CD14-positive monocyte (primary cell): ENCODE data around the gene PDZRN3. TPM values are rescaled to one million over a fixed set of nuclear protein-coding genes. Genes with fewer than 3 reads are reported as not detected.

Experiments
- DNase-seq, 3 donors: peaks; one replicate each; pipeline ENCODE4 v3.0.0-alpha.2; 2011 to 2022
- H2AFZ ChIP-seq: 2 replicates; pipeline ENCODE4 v1.6.0; 2012; ENCODE audit warnings: mild to moderate bottlenecking, low read depth, low read length, inconsistent platforms; ENCODE audit not compliant: insufficient read depth, poor library complexity, severe bottlenecking
- H3K27ac ChIP-seq, 2 donors: 1 replicate in 1 of 2; 2 replicates in 1 of 2; pipeline ENCODE4 v1.5.1; 2012 to 2013; ENCODE audit warnings: low read length in 2 of 2, control low read depth in 1 of 2, inconsistent platforms in 1 of 2, low read depth in 1 of 2, mild to moderate bottlenecking in 1 of 2
- H3K27me3 ChIP-seq, 2 donors: one replicate each; pipeline versions ENCODE4 v1.6.0 to v1.6.1; 2011 to 2013; ENCODE audit warnings: low read length in 2 of 2; ENCODE audit not compliant: control insufficient read depth in 2 of 2, insufficient read depth in 2 of 2
- H3K36me3 ChIP-seq, 2 donors: replicated peaks in 1 of 2; 1 replicate in 1 of 2; 2 replicates in 1 of 2; pipeline versions ENCODE4 v1.5.1 to v1.6.1; 2012 to 2013; ENCODE audit warnings: low read length in 2 of 2, control low read depth in 1 of 2, inconsistent platforms in 1 of 2, mild to moderate bottlenecking in 1 of 2; ENCODE audit not compliant: insufficient read depth in 2 of 2, control insufficient read depth in 1 of 2
- H3K4me1 ChIP-seq, 2 donors: 1 replicate in 1 of 2; 2 replicates in 1 of 2; pipeline versions ENCODE4 v1.5.1 to v1.6.1; 2012 to 2013; ENCODE audit warnings: low read length in 2 of 2, control low read depth in 1 of 2, inconsistent platforms in 1 of 2, mild to moderate bottlenecking in 1 of 2, moderate library complexity in 1 of 2; ENCODE audit not compliant: insufficient read depth in 2 of 2, control insufficient read depth in 1 of 2
- H3K4me2 ChIP-seq: replicated peaks from 2 replicates; pipeline ENCODE3; 2012; ENCODE audit warnings: low read length, moderate library complexity, mild to moderate bottlenecking; ENCODE audit not compliant: poor library complexity, severe bottlenecking; ENCODE audit errors: extremely low read depth
- H3K4me3 ChIP-seq, 3 experiments: fragments of 200-600 bp in 1 of 3; sonication (generic) in 1 of 3; replicated peaks in 1 of 3; 1 replicate in 2 of 3; 2 replicates in 1 of 3; pipeline ENCODE4 v1.5.1; 2011 to 2013; ENCODE audit warnings: low read length in 3 of 3, mild to moderate bottlenecking in 3 of 3, control low read depth in 2 of 3, low read depth in 2 of 3, inconsistent platforms in 1 of 3, moderate library complexity in 1 of 3
- H3K79me2 ChIP-seq: 2 replicates; pipeline ENCODE4 v1.6.0; 2012; ENCODE audit warnings: mild to moderate bottlenecking, control low read depth, inconsistent platforms, low read length, moderate library complexity; ENCODE audit not compliant: insufficient read depth
- H3K9ac ChIP-seq: 2 replicates; pipeline ENCODE4 v1.6.0; 2017; ENCODE audit warnings: low read length, mild to moderate bottlenecking; ENCODE audit not compliant: insufficient read depth, poor library complexity, severe bottlenecking
- H3K9me3 ChIP-seq, 2 donors: replicated peaks in 1 of 2; 1 replicate in 1 of 2; 2 replicates in 1 of 2; pipeline versions ENCODE4 v1.5.1 to v1.6.1; 2012 to 2013; ENCODE audit warnings: low read length in 2 of 2, control low read depth in 1 of 2; ENCODE audit not compliant: control insufficient read depth in 1 of 2, insufficient read depth in 1 of 2
- H4K20me1 ChIP-seq: 2 replicates; pipeline ENCODE4 v1.6.0; 2012; ENCODE audit warnings: mild to moderate bottlenecking, low read length, control low read depth, moderate library complexity; ENCODE audit not compliant: insufficient read depth
- H3K27ac Mint-ChIP-seq, 7 donors: one replicate each; pipeline ENCODE4 v1.8.0; 2020; ENCODE audit warnings: mild to moderate bottlenecking in 7 of 7, mixed read lengths in 7 of 7, moderate library complexity in 6 of 7, inconsistent platforms in 2 of 7
- H3K27me3 Mint-ChIP-seq, 3 donors: one replicate each; pipeline ENCODE4 v1.8.0; 2021 to 2022; ENCODE audit warnings: low read depth in 3 of 3, mild to moderate bottlenecking in 3 of 3, mixed read lengths in 3 of 3, moderate library complexity in 3 of 3, inconsistent platforms in 1 of 3
- H3K36me3 Mint-ChIP-seq, 2 donors: one replicate each; pipeline ENCODE4 v1.8.0; 2020; ENCODE audit warnings: mixed read lengths in 2 of 2, inconsistent platforms in 1 of 2, mild to moderate bottlenecking in 1 of 2
- H3K4me1 Mint-ChIP-seq: one replicate; pipeline ENCODE4 v1.8.0; 2020; ENCODE audit warnings: mild to moderate bottlenecking, mixed read lengths
- H3K4me3 Mint-ChIP-seq, 2 donors: one replicate each; pipeline ENCODE4 v1.8.0; 2020; ENCODE audit warnings: mild to moderate bottlenecking in 2 of 2, mixed read lengths in 2 of 2, moderate library complexity in 1 of 2
- H3K9me3 Mint-ChIP-seq, 7 donors: one replicate each; pipeline ENCODE4 v1.8.0; 2020 to 2022; ENCODE audit warnings: mixed read lengths in 7 of 7, mild to moderate bottlenecking in 6 of 7, moderate library complexity in 6 of 7, inconsistent platforms in 2 of 7
- CTCF ChIP-seq: fragments of 200-600 bp; IDR thresholded peaks from one replicate; pipeline ENCODE4 v1.8.0; 2022; ENCODE audit warnings: antibody characterized with exemption, mild to moderate bottlenecking
- WGBS: methylation state at CpG from one replicate; pipeline ENCODE4 v1.1.5; 2013; ENCODE audit warnings: missing lambda C conversion rate; ENCODE audit not compliant: insufficient coverage; 5-methylcytosine and 5-hydroxymethylcytosine counted together
- intact Hi-C, 2 donors: fragments of 100-400 bp; cut with micrococcal nuclease; formaldehyde crosslinking; loops; one replicate each; pipeline versions ENCODE4 v1.15.0 to v1.15.1; 2023
- polyA plus RNA-seq, 3 donors: library from polyadenylated mRNA; depleted of rRNA in 1 of 3; unstranded in 2 of 3; stranded (reverse) in 1 of 3; fragments of 300-500 nt in 2 of 3; fragments of >200 nt in 1 of 3; fragmentation: Illumina TruSeq in 2 of 3; gene quantifications; 1 replicate in 2 of 3; 2 replicates in 1 of 3; pipeline ENCODE4 v1.2.3, GENCODE V29; 2012 to 2021

Gene PDZRN3
- polyA plus RNA-seq, 3 donors: not detected

GRCh38 chr3:73633916-73634344 is 9.2 kb upstream of the PDZRN3 start:
- Mint-ChIP-seq H3K27ac (no peak overlapping the region), H3K36me3 (no peaks in the 10 kb centered on the region), H3K4me3 (no peak overlapping the region), H3K27me3 (peaks cover 0 to 3% (median 0%) of the 10 kb centered on the region in 3 donors), H3K4me1 (no peaks in the 10 kb centered on the region), H3K9me3 (no peaks in the 10 kb centered on the region)
- Histone ChIP-seq H3K79me2 (no peaks in the 10 kb centered on the region), H3K4me2 (no peak overlapping the region), H3K27me3 (no peaks in the 10 kb centered on the region), H3K9me3 (no peaks in the 10 kb centered on the region), H3K9ac (no peak overlapping the region), H4K20me1 (no peaks in the 10 kb centered on the region), H3K27ac (no peak overlapping the region), H3K4me1 (no peaks in the 10 kb centered on the region), H3K36me3 (no peaks in the 10 kb centered on the region), H3K4me3 (no peak overlapping the region), H2AFZ (no peak overlapping the region)
- intact Hi-C loops: no loop called here
- 100% methylated on average over 1 of the region's 3 CpGs for WGBS
- no peak for TF ChIP-seq CTCF
- DNase-seq: no peak

- no peaks in the 10 kb centered on the region for H3K79me2 ChIP-seq
- no peak overlapping the region for H3K27ac Mint-ChIP-seq
- intact Hi-C loops: no loop called here
- H3K9ac ChIP-seq: no peak overlapping the region
- H3K4me1 ChIP-seq: no peaks in the 10 kb centered on the region
- no peak for DNase-seq
- H3K4me1 Mint-ChIP-seq: no peaks in the 10 kb centered on the region
- H3K4me3 Mint-ChIP-seq: no peak overlapping the region
- H3K27me3 ChIP-seq: no peaks in the 10 kb centered on the region
- H3K4me2 ChIP-seq: no peak overlapping the region
- H3K36me3 ChIP-seq: no peaks in the 10 kb centered on the region
- H4K20me1 ChIP-seq: no peaks in the 10 kb centered on the region
- TF ChIP-seq CTCF: no peak
- H3K36me3 Mint-ChIP-seq: no peaks in the 10 kb centered on the region
- no peak overlapping the region for H2AFZ ChIP-seq
- 100% methylated on average over 1 of the region's 2 CpGs for WGBS
- H3K27ac ChIP-seq: no peak overlapping the region
- H3K9me3 ChIP-seq: no peaks in the 10 kb centered on the region
- H3K9me3 Mint-ChIP-seq: no peaks in the 10 kb centered on the region
- no peak overlapping the region for H3K4me3 ChIP-seq
- H3K27me3 Mint-ChIP-seq: peaks cover 0 to 3% (median 0%) of the 10 kb centered on the region in 3 donors
Measured at GRCh38 chr3:73633453-73633852, 8.7 kb upstream of the PDZRN3 start.
